IPS-18a (cell line): Measurements from ENCODE around the gene E2F4.
A peak's percentile ranks its signal among the peaks of the same experiment; 100 is the strongest.

ENCODE experiments used
- H3K27ac ChIP-seq: one replicate; pipeline ENCODE4 v1.5.1; 2013; ENCODE audit warnings: low read length
- H3K27me3 ChIP-seq: one replicate; pipeline ENCODE4 v1.6.1; 2013; ENCODE audit warnings: mild to moderate bottlenecking, low read length; ENCODE audit not compliant: control insufficient read depth, insufficient read depth
- H3K36me3 ChIP-seq: one replicate; pipeline ENCODE4 v1.6.1; 2013; ENCODE audit warnings: low read depth, low read length; ENCODE audit not compliant: control insufficient read depth
- H3K4me1 ChIP-seq: one replicate; pipeline ENCODE4 v1.6.1; 2013; ENCODE audit warnings: low read depth, low read length; ENCODE audit not compliant: control insufficient read depth
- H3K4me3 ChIP-seq: one replicate; pipeline ENCODE4 v1.5.1; 2013; ENCODE audit warnings: low read length
- H3K9ac ChIP-seq: one replicate; pipeline ENCODE4 v1.6.1; 2013; ENCODE audit warnings: mild to moderate bottlenecking, low read length, moderate library complexity
- H3K9me3 ChIP-seq: one replicate; pipeline ENCODE4 v1.6.1; 2013; ENCODE audit warnings: low read depth, low read length; ENCODE audit not compliant: control insufficient read depth

The E2F4 gene

DNA sequence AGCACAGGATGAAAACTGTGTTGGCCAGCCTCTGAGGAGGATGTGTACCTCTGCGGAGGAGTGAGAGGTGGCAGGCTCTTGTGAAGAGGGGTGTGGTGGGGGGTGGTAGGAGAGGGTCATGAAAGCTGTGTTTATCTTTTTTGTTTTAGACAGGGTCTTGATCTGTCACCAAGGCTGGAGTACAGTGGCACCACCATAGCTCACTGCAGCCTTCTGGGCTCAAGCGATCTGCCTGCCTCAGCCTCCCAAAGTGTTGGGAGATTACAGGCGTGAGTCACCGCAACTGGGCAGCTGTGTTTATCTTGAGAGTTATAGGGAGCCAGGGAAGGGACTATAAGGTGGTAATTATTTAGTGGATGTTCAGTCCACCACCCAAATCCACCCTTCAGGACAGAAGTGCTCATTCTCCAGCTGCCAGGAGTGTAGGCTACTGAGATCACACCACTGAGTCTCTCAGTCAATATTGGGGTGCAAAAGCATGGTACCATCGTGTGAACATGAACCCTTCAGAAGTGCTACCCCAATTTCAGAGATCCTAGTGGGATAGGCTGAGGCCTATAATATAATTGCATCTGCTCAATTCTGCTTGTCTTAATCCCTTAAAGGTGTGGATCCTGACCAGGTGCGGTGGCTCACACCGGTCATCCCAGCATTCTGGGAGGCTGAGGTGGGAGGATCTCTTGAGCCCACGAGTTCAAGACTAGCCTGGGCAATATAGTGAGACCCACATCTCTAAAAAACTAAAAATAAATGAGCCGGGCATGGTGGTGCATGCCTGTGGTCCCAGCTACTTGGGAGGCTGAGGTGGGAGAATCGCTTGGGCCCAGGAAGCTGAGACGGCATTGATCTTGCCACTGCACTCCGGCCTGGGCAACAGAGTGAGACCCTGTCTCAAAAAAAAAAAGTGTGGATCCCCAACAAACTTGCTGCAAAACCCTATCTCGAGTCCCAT, 1.2 kb upstream of the E2F4 start:
- Histone ChIP-seq H3K27ac (no peak overlapping the region), H3K36me3 (peaks cover 19% of the 10 kb centered on the region), H3K4me1 (peaks cover 6% of the 10 kb centered on the region), H3K4me3 (no peak overlapping the region), H3K27me3 (peaks cover 9% of the 10 kb centered on the region), H3K9ac (no peak overlapping the region), H3K9me3 (no peaks in the 10 kb centered on the region)

DNA sequence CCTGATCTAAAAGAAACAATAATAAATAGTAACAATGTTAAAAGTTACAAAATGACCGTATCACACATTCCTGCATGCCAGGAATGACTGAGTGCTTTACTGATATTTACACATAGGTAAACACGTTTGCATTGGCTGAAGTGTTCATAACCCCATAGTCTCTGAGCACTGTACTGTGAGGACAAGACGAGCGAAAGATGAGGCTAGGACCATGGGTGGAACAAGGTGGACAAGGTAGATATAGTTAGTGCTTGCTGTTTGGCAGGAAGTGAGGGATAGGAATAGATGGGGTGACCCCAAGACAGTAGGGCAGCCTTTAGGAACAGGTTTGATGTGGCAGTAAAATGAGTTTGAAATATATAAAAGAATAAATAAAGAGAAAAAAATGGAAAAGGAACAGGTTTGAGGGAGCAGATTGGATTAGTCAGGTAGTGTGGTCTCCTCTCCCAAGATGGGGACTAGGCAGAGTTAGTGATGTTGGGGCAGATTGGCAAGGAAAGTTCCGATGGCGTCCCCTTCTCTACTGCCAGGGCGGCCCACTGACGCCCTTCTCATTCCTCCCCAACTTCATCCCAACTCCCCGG, 452 bp upstream of the E2F4 start:
- Histone ChIP-seq H3K36me3 (peaks cover 26% of the 10 kb centered on the region), H3K9ac (no peak overlapping the region), H3K4me3 (peak overlapping the region; percentile 91), H3K27me3 (peaks cover under 1% of the 10 kb centered on the region), H3K27ac (no peak overlapping the region), H3K4me1 (peaks cover 5% of the 10 kb centered on the region), H3K9me3 (no peaks in the 10 kb centered on the region)

DNA sequence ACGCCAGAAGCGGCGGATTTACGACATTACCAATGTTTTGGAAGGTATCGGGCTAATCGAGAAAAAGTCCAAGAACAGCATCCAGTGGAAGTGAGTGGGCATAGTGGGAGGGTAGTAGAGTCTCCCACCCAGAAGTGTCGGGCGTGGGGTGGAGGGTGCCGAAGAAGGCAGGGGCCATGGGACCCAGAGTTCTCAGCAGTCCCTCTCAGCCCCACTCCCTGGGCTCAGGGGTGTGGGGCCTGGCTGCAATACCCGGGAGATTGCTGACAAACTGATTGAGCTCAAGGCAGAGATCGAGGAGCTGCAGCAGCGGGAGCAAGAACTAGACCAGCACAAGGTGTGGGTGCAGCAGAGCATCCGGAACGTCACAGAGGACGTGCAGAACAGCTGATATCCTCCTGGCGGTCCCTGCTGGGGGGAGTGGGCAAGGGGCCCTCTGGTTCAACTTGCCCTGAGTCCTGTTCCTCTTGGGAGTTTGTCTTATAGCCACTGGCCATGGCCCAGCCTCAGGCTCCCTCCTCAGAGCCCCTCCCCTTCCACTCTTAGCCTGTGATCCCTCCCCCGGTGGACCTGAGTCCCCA, 916 bp downstream of the E2F4 start:
- H3K9me3 ChIP-seq: no peaks in the 10 kb centered on the region
- no peaks in the 10 kb centered on the region for H3K27me3 ChIP-seq
- H3K9ac ChIP-seq: peak overlapping the region; percentile 86
- peaks cover 5% of the 10 kb centered on the region for H3K4me1 ChIP-seq
- H3K4me3 ChIP-seq: peak overlapping the region; percentile 91
- H3K36me3 ChIP-seq: peaks cover 40% of the 10 kb centered on the region
- no peak overlapping the region for H3K27ac ChIP-seq

DNA sequence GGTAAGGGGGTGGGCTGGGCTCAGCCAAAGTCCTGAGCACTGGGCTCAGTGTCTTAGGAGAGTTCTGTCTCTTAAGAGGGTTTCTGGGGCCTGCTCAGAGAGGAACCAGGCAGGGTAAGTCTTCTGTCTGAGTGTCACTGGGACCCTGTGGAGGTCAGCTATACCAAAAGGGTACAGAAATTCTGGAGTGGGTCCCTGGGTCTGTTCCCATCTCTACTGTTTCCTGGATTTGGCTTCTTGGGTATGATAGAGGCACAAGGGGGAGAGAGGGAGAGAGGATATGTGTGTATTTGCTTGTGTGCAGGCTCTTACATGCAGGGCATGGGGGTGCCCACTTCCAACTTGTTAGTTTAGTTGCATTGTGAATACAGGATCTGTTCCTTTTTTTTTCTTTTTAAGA, 1.6 kb downstream of the E2F4 start:
- peaks cover 40% of the 10 kb centered on the region for H3K36me3 ChIP-seq
- no peak overlapping the region for H3K27ac ChIP-seq
- H3K4me3 ChIP-seq: no peak overlapping the region
- H3K9me3 ChIP-seq: no peaks in the 10 kb centered on the region
- H3K9ac ChIP-seq: no peak overlapping the region
- peaks cover 5% of the 10 kb centered on the region for H3K4me1 ChIP-seq
- no peaks in the 10 kb centered on the region for H3K27me3 ChIP-seq

DNA sequence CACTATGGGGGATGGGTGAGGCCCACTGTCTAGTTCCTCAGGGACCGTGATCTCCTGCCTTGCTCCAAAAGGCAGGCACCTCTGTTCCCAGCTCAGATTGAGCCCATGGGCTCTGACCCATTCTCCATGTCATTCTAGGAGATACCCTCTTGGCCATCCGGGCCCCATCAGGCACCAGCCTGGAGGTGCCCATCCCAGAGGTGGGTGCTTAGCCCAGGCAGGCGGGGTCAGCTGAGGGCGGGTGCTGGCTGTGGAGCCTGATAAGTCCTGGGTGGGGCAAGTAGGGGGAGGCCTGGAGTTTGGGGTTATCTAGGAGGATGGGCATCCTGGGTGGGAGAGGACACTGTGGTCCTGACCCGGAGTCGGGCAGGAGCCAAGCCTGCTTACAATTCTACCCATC, 2.3 kb downstream of the E2F4 start:
- Histone ChIP-seq H3K4me3 (no peak overlapping the region), H3K27me3 (no peaks in the 10 kb centered on the region), H3K9ac (no peak overlapping the region), H3K36me3 (peaks cover 40% of the 10 kb centered on the region), H3K9me3 (no peaks in the 10 kb centered on the region), H3K4me1 (peaks cover 5% of the 10 kb centered on the region), H3K27ac (no peak overlapping the region)

DNA sequence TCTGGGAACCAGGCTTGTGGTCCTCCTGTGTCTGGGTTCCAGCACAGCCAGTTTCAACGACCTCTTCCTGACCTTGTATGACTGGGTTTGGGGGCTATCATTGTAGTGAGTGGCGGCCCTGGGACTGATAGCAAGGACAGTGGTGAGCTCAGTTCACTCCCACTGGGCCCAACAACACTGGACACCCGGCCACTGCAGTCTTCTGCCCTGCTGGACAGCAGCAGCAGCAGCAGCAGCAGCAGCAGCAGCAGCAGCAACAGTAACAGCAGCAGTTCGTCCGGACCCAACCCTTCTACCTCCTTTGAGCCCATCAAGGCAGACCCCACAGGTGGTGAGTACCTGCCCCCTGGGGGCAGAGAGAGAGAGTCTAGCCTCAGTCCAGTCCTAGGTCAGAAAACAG, 3.7 kb downstream of the E2F4 start:
- Histone ChIP-seq H3K9ac (no peak overlapping the region), H3K27ac (no peak overlapping the region), H3K4me3 (no peak overlapping the region), H3K36me3 (peaks cover 40% of the 10 kb centered on the region), H3K4me1 (peaks cover 5% of the 10 kb centered on the region), H3K9me3 (no peaks in the 10 kb centered on the region), H3K27me3 (no peaks in the 10 kb centered on the region)

DNA sequence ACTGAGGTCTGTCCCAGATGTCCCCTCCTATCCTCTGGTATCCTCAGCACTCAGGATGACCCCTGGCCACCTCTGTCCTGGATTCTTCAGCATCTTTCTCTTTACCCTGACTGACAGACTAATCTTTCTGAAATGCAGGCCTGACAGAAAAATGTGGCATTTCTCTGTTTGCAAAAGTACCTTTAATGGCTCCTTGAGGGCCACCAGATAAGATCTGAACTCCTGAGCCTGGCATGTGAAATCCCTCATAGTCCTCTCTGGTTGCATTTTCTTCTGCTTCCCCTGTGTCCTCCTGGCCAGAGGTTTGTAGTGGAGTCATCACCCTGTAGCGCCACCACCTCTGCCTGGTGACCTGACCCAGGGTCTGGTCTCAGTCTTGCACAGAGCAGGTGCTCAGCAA, 4.9 kb downstream of the E2F4 start:
- Histone ChIP-seq H3K27me3 (no peaks in the 10 kb centered on the region), H3K36me3 (peaks cover 45% of the 10 kb centered on the region), H3K9me3 (no peaks in the 10 kb centered on the region), H3K27ac (no peak overlapping the region), H3K4me1 (peaks cover 5% of the 10 kb centered on the region), H3K9ac (no peak overlapping the region), H3K4me3 (no peak overlapping the region)

DNA sequence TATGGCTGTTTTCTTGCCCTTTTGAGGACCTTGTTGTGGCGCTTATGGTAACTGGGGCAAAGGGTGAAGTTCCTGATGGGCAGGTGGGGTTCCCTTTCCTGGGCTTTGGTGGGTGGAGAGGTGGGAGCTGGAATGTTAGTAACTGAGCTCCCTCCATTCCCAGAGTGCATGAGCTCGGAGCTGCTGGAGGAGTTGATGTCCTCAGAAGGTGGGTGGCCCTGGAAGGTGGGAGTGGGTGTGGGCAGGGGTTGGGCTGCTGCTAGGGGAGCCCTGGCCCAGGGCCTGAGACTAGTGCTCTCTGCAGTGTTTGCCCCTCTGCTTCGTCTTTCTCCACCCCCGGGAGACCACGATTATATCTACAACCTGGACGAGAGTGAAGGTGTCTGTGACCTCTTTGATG, 5.7 kb downstream of the E2F4 start:
- Histone ChIP-seq H3K9me3 (no peaks in the 10 kb centered on the region), H3K9ac (no peak overlapping the region), H3K27ac (no peak overlapping the region), H3K4me3 (no peak overlapping the region), H3K4me1 (peaks cover 4% of the 10 kb centered on the region), H3K27me3 (no peaks in the 10 kb centered on the region), H3K36me3 (peaks cover 45% of the 10 kb centered on the region)

DNA sequence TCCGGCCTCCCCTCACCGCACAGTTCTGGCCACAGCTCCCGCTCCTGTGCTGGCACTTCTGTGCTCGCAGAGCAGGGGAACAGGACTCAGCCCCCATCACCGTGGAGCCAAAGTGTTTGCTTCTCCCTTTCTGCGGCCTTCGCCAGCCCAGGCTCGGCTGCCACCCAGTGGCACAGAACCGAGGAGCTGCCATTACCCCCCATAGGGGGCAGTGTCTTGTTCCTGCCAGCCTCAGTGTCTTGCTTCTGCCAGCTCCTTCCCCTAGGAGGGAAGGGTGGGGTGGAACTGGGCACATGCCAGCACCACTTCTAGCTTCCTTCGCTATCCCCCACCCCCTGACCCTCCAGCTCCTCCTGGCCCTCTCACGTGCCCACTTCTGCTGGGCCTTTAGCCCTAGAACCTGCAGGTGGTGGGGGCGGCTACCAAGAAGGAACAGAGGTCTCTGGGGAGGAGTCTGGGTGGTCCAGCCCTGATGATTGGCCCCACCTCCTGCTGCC, 6.3 kb downstream of the E2F4 start:
- no peaks in the 10 kb centered on the region for H3K9me3 ChIP-seq
- no peak overlapping the region for H3K9ac ChIP-seq
- H3K4me3 ChIP-seq: no peak overlapping the region
- peaks cover 45% of the 10 kb centered on the region for H3K36me3 ChIP-seq
- no peaks in the 10 kb centered on the region for H3K27me3 ChIP-seq
- no peaks in the 10 kb centered on the region for H3K4me1 ChIP-seq
- H3K27ac ChIP-seq: no peak overlapping the region

DNA sequence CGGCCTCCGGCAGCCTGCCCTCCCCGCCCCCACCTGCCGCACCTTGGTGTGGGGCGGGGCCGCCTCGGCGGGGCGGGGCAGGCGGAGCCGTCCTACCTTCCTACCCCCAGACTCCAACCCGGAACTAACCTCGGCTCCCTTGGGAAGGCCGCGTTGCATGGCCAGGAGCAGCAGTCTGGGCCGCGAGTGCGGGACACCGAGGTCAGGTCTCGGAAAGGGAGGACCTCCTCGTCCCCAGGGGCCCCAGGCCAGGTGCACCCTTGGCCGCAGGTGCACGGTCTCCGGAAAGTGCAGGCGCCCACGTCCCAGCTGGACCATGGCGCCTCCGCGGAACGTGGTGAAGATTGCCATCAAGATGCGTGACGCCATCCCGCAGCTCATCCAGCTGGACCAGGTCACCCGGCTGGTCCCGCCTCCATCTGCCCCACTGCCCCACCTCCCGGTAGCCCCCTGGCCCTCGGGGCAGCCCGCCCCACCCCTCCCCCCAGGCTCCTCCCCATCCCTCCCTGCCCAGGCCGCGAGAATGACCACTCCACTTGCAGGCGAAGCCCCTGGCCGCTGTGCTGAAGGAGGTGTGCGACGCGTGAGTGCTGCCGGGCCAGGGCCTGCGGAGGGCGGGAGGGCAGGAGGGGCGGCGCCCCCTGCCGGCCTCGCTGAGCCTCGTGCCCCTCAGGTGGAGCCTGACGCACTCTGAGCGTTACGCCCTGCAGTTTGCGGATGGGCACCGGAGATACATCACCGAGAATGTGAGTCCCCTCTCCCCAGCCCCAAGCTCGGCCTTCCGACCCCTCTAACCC, 7.3 kb downstream of the E2F4 start, which contains the start of gene ELMO3:
TSS of gene ELMO3 (plus strand) at position 121 of the 797 bp plus-strand sequence. CDS start at position 317, 196 bp downstream.
- Histone ChIP-seq H3K4me1 (no peaks in the 10 kb centered on the region), H3K4me3 (peak within 1 kb of the TSS; percentile 21), H3K36me3 (peaks cover 48% of the 10 kb centered on the region), H3K27me3 (no peaks in the 10 kb centered on the region), H3K9ac (no peak within 1 kb of the TSS), H3K9me3 (no peaks in the 10 kb centered on the region), H3K27ac (no peak within 1 kb of the TSS)

DNA sequence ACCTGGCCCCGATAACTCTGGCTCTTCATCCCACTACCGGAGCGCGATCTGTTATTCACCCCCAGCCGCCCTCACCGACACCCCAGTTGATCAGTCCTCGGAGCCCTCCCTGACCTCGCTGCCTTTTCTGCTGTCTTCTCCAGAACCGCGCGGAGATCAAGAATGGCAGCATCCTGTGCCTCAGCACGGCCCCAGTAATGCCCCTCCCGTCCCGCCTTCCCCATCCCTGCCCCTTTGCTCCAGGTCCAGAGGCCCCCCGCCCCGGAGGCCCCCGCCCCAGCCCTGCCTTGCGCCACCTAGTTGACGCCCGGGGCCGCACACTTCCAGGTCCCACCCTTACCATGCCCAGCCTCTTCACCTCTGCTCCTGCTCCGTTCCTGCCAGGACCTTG, 7.8 kb downstream of the E2F4 start:
- Histone ChIP-seq H3K36me3 (peaks cover 43% of the 10 kb centered on the region), H3K27ac (no peak overlapping the region), H3K9ac (no peak overlapping the region), H3K4me3 (peak overlapping the region; percentile 21), H3K4me1 (no peaks in the 10 kb centered on the region), H3K9me3 (no peaks in the 10 kb centered on the region), H3K27me3 (no peaks in the 10 kb centered on the region)
